GM19193 (cell line): ENCODE results near the gene FNBP1.
A peak's percentile ranks its signal among the peaks of the same experiment; 100 is the strongest.

ENCODE experiments used
- POLR2A ChIP-seq: IDR thresholded peaks from 4 replicates; pipeline ENCODE4 v1.6.1; 2011; ENCODE audit not compliant: insufficient read depth, insufficient read length; ENCODE audit errors: extremely low read depth

The FNBP1 gene

GRCh38 chr9:130042885-130043653, at the start of gene FNBP1:
FNBP1 (minus strand) TSS chr9:130043189; CDS start chr9:130042975, 214 bp downstream.
- peak; percentile 94 for TF ChIP-seq POLR2A

GRCh38 chr9:130090915-130091314, 47.9 kb upstream of the FNBP1 start:
- TF ChIP-seq POLR2A = no peak

GRCh38 chr9:130089141-130089540, 46.2 kb upstream of the FNBP1 start:
- TF ChIP-seq POLR2A = no peak

- no peak for TF ChIP-seq POLR2A
These were observed 45.1 kb upstream of the FNBP1 start for GRCh38 chr9:130088051-130088450.

GRCh38 chr9:130084337-130084736, 41.3 kb upstream of the FNBP1 start:
- no peak for TF ChIP-seq POLR2A

- no peak for TF ChIP-seq POLR2A
These were observed 35.6 kb upstream of the FNBP1 start for GRCh38 chr9:130078547-130078946.

GRCh38 chr9:130073373-130073772, 30.4 kb upstream of the FNBP1 start:
- no peak for TF ChIP-seq POLR2A

GRCh38 chr9:130072515-130073235, 29.7 kb upstream of the FNBP1 start:
- no peak for TF ChIP-seq POLR2A

- TF ChIP-seq POLR2A = no peak
These were observed 26.1 kb upstream of the FNBP1 start for GRCh38 chr9:130069048-130069447.

GRCh38 chr9:130064621-130065020, 21.6 kb upstream of the FNBP1 start:
- TF ChIP-seq POLR2A = no peak

GRCh38 chr9:130062750-130063149, 19.8 kb upstream of the FNBP1 start:
- TF ChIP-seq POLR2A = no peak

GRCh38 chr9:130060296-130060695, 17.3 kb upstream of the FNBP1 start:
- TF ChIP-seq POLR2A = no peak

- no peak for TF ChIP-seq POLR2A
These were observed 15.9 kb upstream of the FNBP1 start for GRCh38 chr9:130058887-130059286.

- TF ChIP-seq POLR2A = no peak
These were observed 15.2 kb upstream of the FNBP1 start for GRCh38 chr9:130058154-130058553.

- no peak for TF ChIP-seq POLR2A
These were observed 11.8 kb upstream of the FNBP1 start for GRCh38 chr9:130054820-130055219.

GRCh38 chr9:130054325-130054786, 11.4 kb upstream of the FNBP1 start:
- no peak for TF ChIP-seq POLR2A
